Ramos (cell line): ENCODE measurements around the gene DIPK1C.

Experiments used
- in situ Hi-C: fragments of 300-500 bp; cut with MboI; formaldehyde crosslinking; loops from one replicate; pipeline ENCODE4 v1.14.3; 2022; ENCODE audit warnings: low sequenced_read_pairs; ENCODE audit not compliant: unreplicated experiment

The DIPK1C gene

GRCh38 chr18:74425876-74426275 is 31.2 kb downstream of the DIPK1C start:
- in situ Hi-C loops: no loop called here

- in situ Hi-C loops: no loop called here
These were observed 31.9 kb downstream of the DIPK1C start for GRCh38 chr18:74425161-74425560.

- in situ Hi-C loops: no loop called here
These were observed 34.6 kb downstream of the DIPK1C start for GRCh38 chr18:74422541-74422940.

GRCh38 chr18:74420926-74421325 is 36.2 kb downstream of the DIPK1C start:
- in situ Hi-C loops: no loop called here

GRCh38 chr18:74420481-74420880 is 36.6 kb downstream of the DIPK1C start:
- in situ Hi-C loops: no loop called here

- in situ Hi-C loops: no loop called here
These were observed 37.3 kb downstream of the DIPK1C start for GRCh38 chr18:74419761-74420160.

- in situ Hi-C loops: no loop called here
These were observed 39.1 kb downstream of the DIPK1C start for GRCh38 chr18:74418023-74418422.

- in situ Hi-C loops: no loop called here
These were observed 41.0 kb downstream of the DIPK1C start for GRCh38 chr18:74416124-74416523.

- in situ Hi-C loops: no loop called here
These were observed 42.1 kb downstream of the DIPK1C start for GRCh38 chr18:74414953-74415515.

- in situ Hi-C loops: no loop called here
These were observed 43.3 kb downstream of the DIPK1C start for GRCh38 chr18:74413836-74414235.

GRCh38 chr18:74412116-74412880 is 44.8 kb downstream of the DIPK1C start:
- in situ Hi-C loops: no loop called here

GRCh38 chr18:74411475-74411874 is 45.6 kb downstream of the DIPK1C start:
- in situ Hi-C loops: no loop called here

- in situ Hi-C loops: no loop called here
These were observed 46.6 kb downstream of the DIPK1C start for GRCh38 chr18:74410441-74410992.

GRCh38 chr18:74407888-74408287 is 49.2 kb downstream of the DIPK1C start:
- in situ Hi-C loops: no loop called here

- in situ Hi-C loops: no loop called here
These were observed 54.2 kb downstream of the DIPK1C start for GRCh38 chr18:74402806-74403433.

- in situ Hi-C loops: no loop called here
These were observed 56.3 kb downstream of the DIPK1C start for GRCh38 chr18:74400813-74401212.

- in situ Hi-C loops: no loop called here
These were observed 57.8 kb downstream of the DIPK1C start for GRCh38 chr18:74399091-74399887.

- in situ Hi-C loops: no loop called here
These were observed 59.5 kb downstream of the DIPK1C start for GRCh38 chr18:74397572-74397971.

- in situ Hi-C loops: no loop called here
These were observed 60.6 kb downstream of the DIPK1C start for GRCh38 chr18:74396171-74397169.
